ENCODE measurements around the gene FADS2.

Gene FADS2

GRCh38 chr11:61832207-61832606, 4.1 kb downstream of the FADS2 start:
- DNase-seq (ENCODE audit: low read depth) = no peak
- in situ Hi-C loops (cut with HindIII; ENCODE audit: low sequenced_read_pairs) = no loop called here

GRCh38 chr11:61832754-61833153, 4.7 kb downstream of the FADS2 start:
- in situ Hi-C loops (cut with HindIII; ENCODE audit: low sequenced_read_pairs) = no loop called here
- no peak for DNase-seq (ENCODE audit: low read depth)
- no peak for TF ChIP-seq CTCF (IDR thresholded peaks at IDR 0.05; ENCODE audit: low read depth, low read length, missing control alignments)
- no peak overlapping the region for H3K4me3 ChIP-seq (ENCODE audit: low read depth, low read length)

More at GRCh38 chr11:61832207-61832606, 4.1 kb downstream of the FADS2 start:
- TF ChIP-seq CTCF (IDR thresholded peaks at IDR 0.05; ENCODE audit: low read depth, low read length, missing control alignments) = no peak
- no peak overlapping the region for H3K4me3 ChIP-seq (ENCODE audit: low read depth, low read length)

- no peak for TF ChIP-seq CTCF (IDR thresholded peaks at IDR 0.05; ENCODE audit: low read depth, low read length, missing control alignments)
- H3K4me3 ChIP-seq (ENCODE audit: low read depth, low read length) = no peak overlapping the region
- DNase-seq (ENCODE audit: low read depth) = no peak
- in situ Hi-C loops (cut with HindIII; ENCODE audit: low sequenced_read_pairs) = no loop called here
Measured at GRCh38 chr11:61833471-61833870, 5.4 kb downstream of the FADS2 start.

GRCh38 chr11:61833926-61834277, 5.8 kb downstream of the FADS2 start:
- TF ChIP-seq CTCF (IDR thresholded peaks at IDR 0.05; ENCODE audit: low read depth, low read length, missing control alignments) = no peak
- DNase-seq (ENCODE audit: low read depth) = no peak
- H3K4me3 ChIP-seq (ENCODE audit: low read depth, low read length) = no peak overlapping the region
- in situ Hi-C loops (cut with HindIII; ENCODE audit: low sequenced_read_pairs) = no loop called here

- no peak overlapping the region for H3K4me3 ChIP-seq (ENCODE audit: low read depth, low read length)
- no peak for DNase-seq (ENCODE audit: low read depth)
- in situ Hi-C loops (cut with HindIII; ENCODE audit: low sequenced_read_pairs) = no loop called here
- TF ChIP-seq CTCF (IDR thresholded peaks at IDR 0.05; ENCODE audit: low read depth, low read length, missing control alignments) = no peak
Measured at GRCh38 chr11:61834278-61835048, 6.4 kb downstream of the FADS2 start.

- in situ Hi-C loops (cut with HindIII; ENCODE audit: low sequenced_read_pairs) = no loop called here
- H3K4me3 ChIP-seq (ENCODE audit: low read depth, low read length) = no peak overlapping the region
- no peak for TF ChIP-seq CTCF (IDR thresholded peaks at IDR 0.05; ENCODE audit: low read depth, low read length, missing control alignments)
- DNase-seq (ENCODE audit: low read depth) = no peak
Measured at GRCh38 chr11:61836193-61836592, 8.1 kb downstream of the FADS2 start.
